Trophoblast cell (in vitro differentiated cells and primary cell): Measurements from ENCODE around the gene TMEM167A.
A peak's percentile ranks its signal among the peaks of the same experiment; 100 is the strongest.

ENCODE experiments used
- DNase-seq, 2 donors: peaks; one replicate each; pipeline ENCODE4 v3.0.0-alpha.2; 2016
- H2AFZ ChIP-seq: 2 replicates; pipeline ENCODE4 v1.6.1; 2013; ENCODE audit warnings: low read length, moderate library complexity, mild to moderate bottlenecking; ENCODE audit not compliant: insufficient read depth, poor library complexity
- H2AK5ac ChIP-seq: 2 replicates; pipeline ENCODE4 v1.6.1; 2013; ENCODE audit warnings: mild to moderate bottlenecking, low read length
- H2BK120ac ChIP-seq: 2 replicates; pipeline ENCODE4 v1.6.1; 2013; ENCODE audit warnings: low read length, mild to moderate bottlenecking, moderate library complexity; ENCODE audit not compliant: insufficient read depth, poor library complexity
- H2BK12ac ChIP-seq: 2 replicates; pipeline ENCODE4 v1.6.1; 2013; ENCODE audit warnings: mild to moderate bottlenecking, low read length, moderate library complexity
- H2BK5ac ChIP-seq: 2 replicates; pipeline ENCODE4 v1.6.1; 2013; ENCODE audit warnings: low read length, low read depth, moderate library complexity, mild to moderate bottlenecking; ENCODE audit not compliant: poor library complexity
- H3K14ac ChIP-seq: 2 replicates; pipeline ENCODE4 v1.6.1; 2013; ENCODE audit warnings: mild to moderate bottlenecking, low read length
- H3K18ac ChIP-seq: 2 replicates; pipeline ENCODE4 v1.6.1; 2013; ENCODE audit warnings: mild to moderate bottlenecking, low read length
- H3K23ac ChIP-seq: 2 replicates; pipeline ENCODE4 v1.6.1; 2013; ENCODE audit warnings: low read length
- H3K27ac ChIP-seq: 2 replicates; pipeline ENCODE4 v1.5.1; 2013; ENCODE audit warnings: low read depth, mild to moderate bottlenecking, inconsistent platforms, low read length, moderate library complexity
- H3K27me3 ChIP-seq: 2 replicates; pipeline ENCODE4 v1.6.1; 2013; ENCODE audit warnings: inconsistent platforms, mild to moderate bottlenecking, low read length, moderate library complexity; ENCODE audit not compliant: insufficient read depth
- H3K36me3 ChIP-seq, 2 experiments: 1 replicate in 1 of 2; 2 replicates in 1 of 2; pipeline ENCODE4 v1.6.1; 2013; ENCODE audit warnings: low read length in 2 of 2, mild to moderate bottlenecking in 2 of 2, moderate library complexity in 1 of 2; ENCODE audit not compliant: insufficient read depth in 2 of 2, control insufficient read depth in 1 of 2
- H3K4ac ChIP-seq: 2 replicates; pipeline ENCODE4 v1.6.1; 2013; ENCODE audit warnings: low read depth, mild to moderate bottlenecking, low read length, moderate library complexity
- H3K4me1 ChIP-seq, 2 experiments: 1 replicate in 1 of 2; 2 replicates in 1 of 2; pipeline ENCODE4 v1.6.1; 2013; ENCODE audit warnings: low read length in 2 of 2, mild to moderate bottlenecking in 2 of 2, moderate library complexity in 1 of 2; ENCODE audit not compliant: insufficient read depth in 2 of 2, control insufficient read depth in 1 of 2
- H3K4me2 ChIP-seq: 2 replicates; pipeline ENCODE4 v1.6.1; 2013; ENCODE audit warnings: inconsistent platforms, mild to moderate bottlenecking, low read length, moderate library complexity
- H3K4me3 ChIP-seq: 2 replicates; pipeline ENCODE4 v1.5.1; 2013; ENCODE audit warnings: mild to moderate bottlenecking, low read depth, low read length, inconsistent platforms
- H3K79me1 ChIP-seq: one replicate; pipeline ENCODE4 v1.6.1; 2013; ENCODE audit warnings: low read length
- H3K79me2 ChIP-seq: 2 replicates; pipeline ENCODE4 v1.6.1; 2013; ENCODE audit warnings: low read length, mild to moderate bottlenecking; ENCODE audit not compliant: control insufficient read depth, insufficient read depth, poor library complexity
- H3K9ac ChIP-seq: 2 replicates; pipeline ENCODE4 v1.6.1; 2013; ENCODE audit warnings: mild to moderate bottlenecking, low read length
- H3K9me3 ChIP-seq: 2 replicates; pipeline ENCODE4 v1.6.1; 2013; ENCODE audit warnings: low read depth, mild to moderate bottlenecking, control low read depth, inconsistent platforms, low read length; ENCODE audit not compliant: insufficient read depth
- H4K12ac ChIP-seq: 2 replicates; pipeline ENCODE4 v1.6.1; 2013; ENCODE audit warnings: low read depth, mild to moderate bottlenecking, low read length, moderate library complexity
- H4K8ac ChIP-seq: 2 replicates; pipeline ENCODE4 v1.6.1; 2013; ENCODE audit warnings: low read depth, mild to moderate bottlenecking, low read length, moderate library complexity
- H4K91ac ChIP-seq: one replicate; pipeline ENCODE4 v1.6.1; 2013; ENCODE audit warnings: low read depth, mild to moderate bottlenecking, low read length, moderate library complexity
- WGBS: extraction: QIAGEN DNeasy Blood & Tissue Kit; methylation state at CpG from one replicate; pipeline ENCODE4 v1.1.7; 2013; ENCODE audit warnings: missing lambda C conversion rate; ENCODE audit not compliant: insufficient read length, insufficient coverage; ENCODE audit errors: extremely low coverage; 5-methylcytosine and 5-hydroxymethylcytosine counted together

The TMEM167A gene

GRCh38 chr5:83055166-83055565 lies 22.0 kb downstream of the TMEM167A start:
- Histone ChIP-seq H2BK120ac (no peak overlapping the region), H2BK12ac (no peak overlapping the region), H3K79me1 (no peaks in the 10 kb centered on the region), H3K4me2 (no peak overlapping the region), H3K14ac (no peak overlapping the region), H3K4me3 (no peak overlapping the region), H4K12ac (no peak overlapping the region), H3K4me1 (no peaks in the 10 kb centered on the region), H4K8ac (no peak overlapping the region), H3K23ac (no peak overlapping the region), H3K9ac (no peak overlapping the region), H2AFZ (no peak overlapping the region), H3K79me2 (no peaks in the 10 kb centered on the region), H3K27me3 (no peaks in the 10 kb centered on the region), H3K9me3 (no peaks in the 10 kb centered on the region), H2BK5ac (no peak overlapping the region), H3K18ac (no peak overlapping the region), H3K27ac (no peak overlapping the region), H3K4ac (no peak overlapping the region), H4K91ac (no peak overlapping the region), H2AK5ac (no peak overlapping the region), H3K36me3 (peaks cover 0 to 2% of the 10 kb centered on the region in 2 experiments)
- no CpG with 5 or more reads among the region's 2 CpGs for WGBS
- no peak for DNase-seq

DNA sequence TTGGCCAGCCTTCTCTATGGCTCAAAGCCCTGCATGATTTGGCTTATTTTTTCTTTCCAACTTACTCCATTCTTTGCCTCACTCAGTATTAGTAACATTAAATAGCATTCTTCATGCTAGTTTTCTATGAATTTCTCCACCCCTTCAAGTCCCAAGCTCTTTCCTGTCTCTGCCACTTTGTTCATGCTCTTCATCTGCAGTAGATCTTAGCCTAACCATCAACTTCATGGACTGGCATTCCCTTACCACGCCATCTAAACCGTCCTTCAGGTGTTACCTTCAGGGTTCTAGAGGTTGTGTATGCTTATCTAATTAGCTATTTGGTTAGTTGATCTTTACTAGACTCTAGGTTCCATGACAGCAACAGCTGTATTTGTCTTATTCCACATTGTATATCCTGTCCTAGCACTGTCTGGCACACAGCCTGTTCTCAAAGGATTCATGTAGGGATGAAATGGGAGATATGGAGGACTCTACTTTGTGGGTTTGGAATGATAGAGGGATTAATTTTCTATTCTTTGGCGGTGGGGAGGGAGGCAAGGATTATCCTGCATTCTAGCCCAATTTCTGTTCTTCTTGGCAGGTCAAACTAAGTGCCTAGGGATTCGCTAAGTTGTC lies 26.4 kb downstream of the TMEM167A start:
- no peak overlapping the region for H4K91ac ChIP-seq
- no peaks in the 10 kb centered on the region for H3K79me2 ChIP-seq
- no peaks in the 10 kb centered on the region for H3K27me3 ChIP-seq
- H3K27ac ChIP-seq = no peak overlapping the region
- H3K14ac ChIP-seq = no peak overlapping the region
- H3K4me1 ChIP-seq = no peaks in the 10 kb centered on the region
- no peak overlapping the region for H2BK120ac ChIP-seq
- no peak overlapping the region for H3K9ac ChIP-seq
- WGBS = no CpG with 5 or more reads among the region's 4 CpGs
- no peak overlapping the region for H3K23ac ChIP-seq
- H3K9me3 ChIP-seq = no peaks in the 10 kb centered on the region
- H4K8ac ChIP-seq = no peak overlapping the region
- H3K79me1 ChIP-seq = no peaks in the 10 kb centered on the region
- H3K4ac ChIP-seq = no peak overlapping the region
- no peak overlapping the region for H2AFZ ChIP-seq
- DNase-seq = no peak
- H3K18ac ChIP-seq = no peak overlapping the region
- H3K4me2 ChIP-seq = no peak overlapping the region
- peaks cover 0 to 2% of the 10 kb centered on the region in 2 experiments for H3K36me3 ChIP-seq
- no peak overlapping the region for H4K12ac ChIP-seq
- H2BK12ac ChIP-seq = no peak overlapping the region
- H3K4me3 ChIP-seq = no peak overlapping the region
- no peak overlapping the region for H2AK5ac ChIP-seq
- no peak overlapping the region for H2BK5ac ChIP-seq

DNA sequence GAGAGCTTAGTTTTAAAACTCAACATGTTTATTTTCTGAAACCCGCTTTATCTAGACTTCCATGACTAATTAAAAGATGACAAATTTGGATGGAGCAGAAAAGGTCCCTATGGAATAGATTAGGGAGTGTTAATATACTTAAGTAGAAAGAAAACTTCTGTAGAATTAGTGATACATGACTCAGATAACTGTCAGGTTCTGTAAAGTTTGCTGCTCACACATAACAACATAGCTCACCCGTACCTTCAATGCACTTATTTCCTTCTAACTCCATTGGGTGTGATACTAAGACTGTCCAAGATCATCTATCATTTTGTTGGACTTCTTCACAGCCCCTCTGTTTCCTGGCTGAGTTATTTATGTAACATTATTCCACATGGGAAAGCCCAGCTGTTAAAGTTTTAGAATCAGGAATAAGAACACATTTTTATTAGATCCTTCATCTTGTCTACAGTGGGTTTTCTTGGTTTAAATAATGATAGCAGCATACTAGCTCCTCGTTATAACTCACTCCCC lies 27.8 kb downstream of the TMEM167A start:
- no peaks in the 10 kb centered on the region for H3K4me1 ChIP-seq
- no peak overlapping the region for H3K9ac ChIP-seq
- no peaks in the 10 kb centered on the region for H3K9me3 ChIP-seq
- no peak overlapping the region for H2BK5ac ChIP-seq
- no peaks in the 10 kb centered on the region for H3K79me2 ChIP-seq
- no peak overlapping the region for H3K4me3 ChIP-seq
- H3K27ac ChIP-seq = no peak overlapping the region
- H3K79me1 ChIP-seq = no peaks in the 10 kb centered on the region
- DNase-seq = no peak
- no peak overlapping the region for H2BK120ac ChIP-seq
- no peak overlapping the region for H3K4me2 ChIP-seq
- no peak overlapping the region for H3K18ac ChIP-seq
- H4K12ac ChIP-seq = no peak overlapping the region
- no peak overlapping the region for H2AFZ ChIP-seq
- H3K4ac ChIP-seq = no peak overlapping the region
- H3K14ac ChIP-seq = no peak overlapping the region
- no CpG with 5 or more reads among the region's 3 CpGs for WGBS
- no peak overlapping the region for H4K8ac ChIP-seq
- H3K23ac ChIP-seq = no peak overlapping the region
- H2AK5ac ChIP-seq = no peak overlapping the region
- H3K36me3 ChIP-seq = peaks cover 0 to 2% of the 10 kb centered on the region in 2 experiments
- H2BK12ac ChIP-seq = no peak overlapping the region
- H3K27me3 ChIP-seq = no peaks in the 10 kb centered on the region
- no peak overlapping the region for H4K91ac ChIP-seq

- no peak overlapping the region for H3K27ac ChIP-seq
- WGBS = no CpG with 5 or more reads among the region's 2 CpGs
- H4K12ac ChIP-seq = no peak overlapping the region
Measured at GRCh38 chr5:83048811-83049210, 28.4 kb downstream of the TMEM167A start.

More at GRCh38 chr5:83048811-83049210, 28.4 kb downstream of the TMEM167A start:
- Histone ChIP-seq H3K79me2 (no peaks in the 10 kb centered on the region), H3K79me1 (no peaks in the 10 kb centered on the region), H2AFZ (no peak overlapping the region), H3K4me1 (no peaks in the 10 kb centered on the region), H3K23ac (no peak overlapping the region), H2AK5ac (no peak overlapping the region), H3K4ac (no peak overlapping the region), H3K4me3 (no peak overlapping the region), H3K14ac (no peak overlapping the region), H4K8ac (no peak overlapping the region), H4K91ac (no peak overlapping the region), H3K9ac (no peak overlapping the region), H3K36me3 (peaks cover 0 to 2% of the 10 kb centered on the region in 2 experiments), H3K9me3 (no peaks in the 10 kb centered on the region), H2BK120ac (no peak overlapping the region), H2BK12ac (no peak overlapping the region), H2BK5ac (no peak overlapping the region), H3K18ac (no peak overlapping the region), H3K4me2 (no peak overlapping the region), H3K27me3 (no peaks in the 10 kb centered on the region)
- DNase-seq = peak in 1 of 2 donors; percentile 13
